Cerebellar cortex (tissue), 1 donor: ENCODE measurements around the gene SLX4IP.

Experiments used
- DNase-seq: peaks from one replicate; pipeline ENCODE4 v3.0.0-alpha.2; 2015; ENCODE audit warnings: low spot score

The SLX4IP gene

DNA sequence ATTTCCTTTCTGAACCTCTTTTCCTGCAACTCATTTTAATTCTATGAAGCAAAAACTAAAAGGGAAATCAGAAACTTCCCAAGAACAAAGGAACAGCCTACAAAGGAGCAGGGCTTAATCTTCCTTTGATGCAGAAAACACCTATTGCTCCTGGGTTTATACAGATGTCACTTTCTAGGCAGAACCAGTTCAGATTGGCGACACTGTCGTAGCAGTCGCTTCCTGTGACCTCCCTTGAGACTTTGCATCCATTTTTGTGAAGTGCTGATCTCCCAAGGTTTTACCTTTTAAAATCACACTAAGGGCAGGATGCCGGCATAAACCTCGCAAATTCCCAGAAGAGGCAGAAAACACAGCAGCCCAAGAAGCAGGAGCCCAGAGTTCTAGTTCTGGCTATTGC, 198.6 kb downstream of the SLX4IP start:
- DNase-seq, result no peak

DNA sequence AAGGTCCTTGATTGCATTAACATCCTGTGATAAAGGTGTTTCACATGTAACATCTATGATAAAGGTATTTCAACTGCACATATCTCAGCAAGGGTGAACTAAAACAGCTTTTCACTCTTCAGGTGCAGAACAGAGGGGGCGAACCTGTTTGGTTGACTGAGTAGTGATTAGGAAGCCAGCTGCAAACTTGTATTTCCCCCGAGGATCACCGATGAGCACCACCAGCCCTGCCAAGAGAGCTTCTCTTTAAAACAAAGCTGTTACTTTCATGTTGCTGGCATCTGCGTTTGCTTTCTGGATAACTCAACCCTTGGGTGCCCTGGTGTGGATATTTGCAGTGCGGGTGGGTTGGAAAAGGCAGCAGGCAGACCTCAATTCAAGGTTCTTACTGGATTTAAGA, 199.1 kb downstream of the SLX4IP start:
- no peak for DNase-seq

DNA sequence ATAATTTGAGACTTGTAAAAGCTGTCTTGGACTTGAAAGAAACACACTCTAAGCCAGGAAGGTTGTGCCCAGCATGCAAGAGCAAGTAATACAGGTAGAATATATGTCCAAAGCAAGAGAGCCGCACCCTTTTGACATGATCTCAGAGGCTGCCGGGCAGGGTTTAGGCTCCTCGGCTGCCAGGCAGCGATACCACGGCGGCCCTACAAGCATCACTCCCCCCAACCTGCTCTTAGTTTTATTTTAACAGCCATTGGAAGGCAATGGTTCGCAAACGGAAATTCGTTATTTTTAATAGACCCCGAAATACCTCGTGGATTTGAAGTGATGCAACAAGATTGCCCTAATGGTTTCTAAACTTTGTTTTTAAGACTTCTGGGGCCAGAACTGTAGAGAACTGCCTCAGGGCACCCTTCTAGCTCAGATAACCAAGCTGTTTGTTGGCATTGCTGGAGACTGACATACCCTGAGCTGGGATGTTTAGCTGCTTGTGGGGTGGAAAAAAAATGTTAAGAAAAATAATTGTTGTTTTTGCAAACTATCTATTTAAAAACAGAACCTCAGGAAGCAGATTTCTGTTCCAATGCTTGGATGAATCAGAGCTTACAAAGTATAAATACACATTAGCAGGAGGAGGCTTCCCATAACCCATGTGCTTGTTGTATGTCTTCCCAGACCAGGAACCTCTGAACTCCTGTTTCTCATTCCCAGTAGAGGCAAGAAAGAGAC, 199.7 kb downstream of the SLX4IP start:
- no peak for DNase-seq

DNA sequence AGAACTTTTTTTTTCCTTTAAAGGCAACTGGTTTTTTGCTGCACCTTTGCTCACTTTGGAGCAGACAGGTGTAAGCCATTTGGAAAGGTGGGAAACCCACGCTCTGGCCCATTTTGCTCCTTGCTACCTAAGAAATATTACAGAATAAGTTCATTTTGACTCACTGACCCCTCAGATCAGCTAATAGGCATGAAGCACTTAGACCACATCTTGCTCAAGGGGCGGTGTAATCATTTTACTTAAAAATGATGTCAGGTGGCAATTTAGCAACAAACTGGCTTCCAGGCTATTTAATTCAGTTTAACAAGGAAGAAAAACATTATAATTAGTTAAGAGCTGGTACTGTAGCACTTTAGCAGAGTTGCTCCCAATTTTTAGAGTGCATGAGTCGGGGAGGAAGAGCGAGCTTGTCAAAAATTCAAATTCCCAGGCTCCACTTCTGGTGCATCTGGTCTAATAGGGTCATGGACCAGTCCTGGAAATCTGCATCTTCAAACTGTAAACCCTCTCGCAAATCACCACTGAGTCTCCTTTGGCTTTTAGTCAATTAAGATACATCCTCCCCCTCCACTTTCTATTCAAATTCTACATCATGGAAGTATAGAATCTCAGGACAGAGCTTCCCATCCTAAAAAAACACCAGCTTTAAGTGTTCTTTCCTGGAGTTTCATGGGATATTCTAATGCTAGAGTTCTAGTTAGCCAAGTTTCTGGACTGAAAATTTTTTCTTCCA, 200.5 kb downstream of the SLX4IP start:
- no peak for DNase-seq

DNA sequence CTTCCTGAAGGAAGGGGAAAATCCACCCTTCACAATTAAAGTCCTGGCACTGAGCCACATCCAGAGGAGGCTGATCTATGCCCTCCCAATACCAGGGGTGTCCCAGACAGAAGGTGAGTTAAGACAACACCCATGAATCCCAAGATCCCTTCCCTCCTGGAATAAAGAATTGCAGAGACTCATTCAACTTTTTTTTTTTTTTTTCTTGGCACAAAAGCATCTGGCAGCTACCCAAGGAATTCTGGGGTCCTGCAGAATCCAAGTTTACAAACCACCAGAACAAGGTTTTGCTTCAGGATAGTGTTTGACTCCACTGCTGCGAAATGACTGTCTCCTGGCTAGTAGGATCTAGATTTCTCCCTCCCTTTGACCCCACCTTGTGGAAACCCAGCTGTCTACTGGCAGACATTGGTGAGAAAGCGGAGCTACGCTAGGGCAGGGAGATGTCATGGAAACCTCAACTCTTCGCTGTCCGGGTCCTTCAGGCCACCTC, 201.3 kb downstream of the SLX4IP start:
- no peak for DNase-seq

DNA sequence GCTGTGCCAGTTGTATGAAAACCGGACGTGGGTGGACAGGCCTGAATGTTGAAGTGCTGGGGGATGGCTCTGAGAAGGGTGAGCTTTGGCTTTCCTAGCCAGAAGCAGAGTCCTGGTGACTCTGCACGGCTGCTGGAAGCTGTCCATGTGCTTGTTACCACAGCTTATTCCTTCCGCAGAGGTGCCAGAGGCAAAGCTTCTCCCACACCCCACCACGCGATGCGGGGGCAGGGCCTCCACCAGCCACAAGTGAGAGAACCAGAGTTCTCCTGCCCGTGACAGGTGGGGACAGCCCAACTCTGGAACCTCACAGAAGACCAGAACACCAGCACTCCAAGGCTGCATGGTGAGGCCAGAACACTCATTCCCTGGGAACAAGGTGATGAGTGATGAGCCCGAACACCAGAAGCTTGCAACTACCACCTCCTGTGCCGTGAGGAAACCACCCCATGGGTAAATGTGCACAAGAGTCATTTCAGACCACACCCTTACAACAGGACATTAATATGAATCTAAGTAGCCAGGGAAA, 202.0 kb downstream of the SLX4IP start:
- no peak for DNase-seq

DNA sequence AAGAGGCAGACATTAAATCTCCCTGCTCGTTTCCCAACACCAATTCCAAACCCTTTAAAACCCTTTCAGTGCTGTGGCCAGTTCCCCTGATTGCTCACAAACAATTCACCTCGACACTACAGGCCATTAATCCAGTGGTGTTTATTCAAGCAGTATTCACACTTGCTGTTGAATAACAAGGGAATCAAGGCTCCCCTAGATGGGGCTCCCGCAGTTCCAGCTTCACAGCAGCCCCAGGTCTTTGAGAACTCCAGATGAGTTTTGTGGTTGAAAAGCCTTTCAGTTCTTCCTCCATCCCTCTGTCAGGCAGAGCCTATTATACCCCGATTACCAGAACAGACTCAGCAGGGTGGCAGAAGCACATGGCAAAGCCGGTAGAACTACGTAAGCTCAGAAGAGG, 202.5 kb downstream of the SLX4IP start:
- no peak for DNase-seq

DNA sequence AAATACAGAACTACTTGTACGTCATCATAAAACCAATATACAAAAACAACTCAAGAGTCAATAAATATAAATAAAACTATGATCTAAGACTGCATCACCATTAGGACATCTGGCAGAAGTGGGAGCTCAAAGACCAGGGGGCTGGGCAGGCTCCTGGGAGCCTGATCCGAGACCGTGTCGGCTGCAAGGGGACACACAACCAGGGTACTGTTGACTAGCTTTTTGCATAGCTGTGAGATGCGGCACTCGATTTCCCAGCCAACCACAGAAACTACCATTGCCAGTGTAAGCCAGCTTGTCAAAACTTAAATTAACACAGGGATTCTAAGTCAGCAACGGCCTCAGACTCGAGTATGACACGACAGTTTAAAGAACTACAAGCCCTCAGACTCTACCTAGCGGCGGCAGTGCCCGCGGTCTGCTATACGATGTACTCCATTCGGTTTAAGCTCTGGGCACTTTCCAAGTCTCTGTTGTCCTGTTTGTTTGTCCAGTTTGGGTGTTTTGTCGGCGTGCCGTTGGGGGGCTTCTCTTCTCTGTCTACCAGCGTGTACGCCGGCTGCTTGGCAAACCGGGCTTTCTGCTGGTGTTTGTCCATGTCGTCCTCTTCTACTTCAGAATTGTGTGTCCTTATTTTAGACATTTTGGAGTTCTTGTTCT, 204.1 kb downstream of the SLX4IP start:
- no peak for DNase-seq

DNA sequence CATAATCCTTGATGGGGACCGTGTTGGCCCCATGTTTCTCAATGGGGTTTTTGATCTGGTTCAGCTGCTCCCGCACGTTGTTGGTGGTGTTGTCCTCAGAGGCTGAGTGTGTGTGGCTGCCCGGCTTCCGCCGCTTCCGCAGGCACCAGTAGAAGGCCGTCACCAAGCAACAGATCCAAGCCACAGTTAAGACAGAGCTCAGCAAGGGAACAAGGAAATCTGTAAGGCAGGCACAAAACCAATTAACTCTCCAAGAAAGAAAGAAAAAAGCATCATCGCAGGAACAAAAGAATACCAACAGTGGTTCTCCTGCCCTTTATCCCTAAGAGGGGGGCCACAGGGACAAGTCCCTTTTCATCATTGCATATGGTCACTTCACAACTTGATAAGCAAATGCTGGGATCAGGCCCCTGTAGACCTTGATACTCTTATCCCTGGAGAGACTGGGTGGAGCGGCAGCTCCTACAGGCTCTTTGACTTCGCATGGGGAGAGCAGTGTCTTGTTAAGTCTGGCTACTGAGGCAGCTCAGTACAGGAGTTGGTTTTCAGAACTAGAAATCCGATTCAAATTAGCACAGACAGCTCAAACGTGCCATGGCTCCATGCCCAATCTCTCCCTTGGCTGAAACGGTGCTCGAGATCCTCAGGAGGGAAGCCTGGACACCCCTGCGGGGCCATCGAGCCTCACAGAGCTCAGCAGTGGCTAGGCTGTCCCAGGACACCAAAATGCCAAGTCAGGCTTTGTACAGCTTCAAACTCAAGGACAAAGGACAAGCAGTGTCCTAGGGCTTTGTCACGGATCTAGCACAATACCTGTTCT, 204.8 kb downstream of the SLX4IP start:
- no peak for DNase-seq

DNA sequence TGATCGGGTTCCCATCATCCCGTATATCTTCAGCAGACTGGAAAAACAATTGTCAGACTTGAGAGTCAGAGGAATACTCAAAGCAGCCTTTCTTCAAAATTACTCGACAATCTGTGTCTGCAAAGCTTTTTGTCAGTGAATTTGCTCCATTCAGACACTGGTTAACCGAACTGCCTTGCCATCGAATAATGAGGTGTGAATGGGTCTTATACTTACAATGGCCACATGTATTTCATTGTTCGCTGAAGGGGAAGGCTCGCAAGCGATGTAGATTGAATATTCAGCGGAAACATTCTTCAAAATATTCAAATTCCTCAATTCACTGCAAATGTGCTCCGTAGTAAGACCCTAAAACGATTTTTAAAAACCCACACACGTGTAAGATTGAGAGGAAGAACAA, 205.8 kb downstream of the SLX4IP start:
- DNase-seq, result no peak

DNA sequence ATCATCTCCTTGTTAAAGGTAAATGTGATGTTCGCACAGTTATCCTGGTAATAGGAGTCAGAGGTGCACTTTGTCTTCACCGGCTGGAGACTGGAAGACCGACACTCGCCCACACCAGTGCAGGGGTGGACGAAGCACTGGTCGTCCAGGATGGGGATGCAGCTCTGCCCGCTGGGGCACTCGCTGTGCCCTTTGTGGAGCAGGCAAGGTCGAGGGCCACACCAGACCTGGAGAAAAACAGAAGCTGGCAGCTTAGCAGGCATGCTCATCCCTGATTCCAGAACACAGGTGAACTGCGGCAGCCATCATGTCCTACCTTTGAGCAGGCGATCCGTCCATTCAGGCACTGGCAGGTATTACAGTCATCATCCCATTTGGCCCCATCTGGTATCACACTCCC, 206.4 kb downstream of the SLX4IP start:
- DNase-seq, result no peak

DNA sequence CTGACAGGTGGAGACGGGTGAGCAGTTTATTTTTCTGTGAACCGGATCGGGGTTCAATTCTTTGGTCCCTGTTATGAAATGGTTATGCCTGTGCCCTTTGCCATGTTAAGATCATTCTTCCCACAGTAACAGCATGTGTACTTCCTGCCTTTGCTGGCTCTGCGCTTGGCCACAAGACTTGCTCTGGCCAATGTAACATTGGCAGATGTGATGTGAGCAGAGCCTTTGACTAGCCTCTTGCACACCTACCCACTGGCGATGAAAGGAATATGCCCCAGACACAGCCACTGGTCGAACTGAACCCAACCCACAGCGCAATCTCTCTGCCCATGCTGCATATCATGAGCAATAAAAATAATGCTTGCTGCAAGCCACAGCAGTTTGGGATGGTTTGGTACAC, 206.8 kb downstream of the SLX4IP start:
- no peak for DNase-seq

DNA sequence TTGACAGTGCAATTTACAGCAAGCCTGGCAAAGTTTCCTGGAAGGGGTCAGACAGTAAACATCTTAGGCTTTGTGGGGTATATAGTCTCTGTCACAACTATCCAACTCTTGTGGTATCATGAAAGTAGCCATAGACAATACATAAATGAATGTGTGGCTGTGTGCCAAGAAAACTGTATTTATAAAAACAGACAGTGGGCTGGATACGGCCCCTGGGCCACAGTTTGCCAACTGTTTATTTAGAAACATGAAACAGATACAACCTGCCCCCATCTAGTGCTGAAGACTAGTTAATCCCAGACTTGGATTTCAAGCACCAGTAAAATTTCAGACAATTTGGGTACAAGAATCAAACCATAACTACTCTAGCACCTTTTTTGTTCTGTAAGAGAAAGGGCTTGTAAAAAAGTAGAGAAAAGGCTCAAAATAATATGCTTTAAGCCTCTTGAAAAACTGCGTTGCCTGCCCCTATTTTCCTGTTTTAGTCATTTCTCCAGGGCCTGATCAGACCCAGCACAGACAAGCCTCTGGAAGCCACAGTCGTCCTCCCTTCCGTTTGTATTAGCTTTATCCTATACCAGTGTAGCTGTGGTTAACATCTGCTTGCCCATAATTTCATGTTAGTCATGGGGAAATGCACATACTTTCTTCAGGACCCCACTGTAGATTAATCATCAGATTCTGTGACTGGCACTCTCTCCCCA, 207.9 kb downstream of the SLX4IP start:
- DNase-seq, result no peak

DNA sequence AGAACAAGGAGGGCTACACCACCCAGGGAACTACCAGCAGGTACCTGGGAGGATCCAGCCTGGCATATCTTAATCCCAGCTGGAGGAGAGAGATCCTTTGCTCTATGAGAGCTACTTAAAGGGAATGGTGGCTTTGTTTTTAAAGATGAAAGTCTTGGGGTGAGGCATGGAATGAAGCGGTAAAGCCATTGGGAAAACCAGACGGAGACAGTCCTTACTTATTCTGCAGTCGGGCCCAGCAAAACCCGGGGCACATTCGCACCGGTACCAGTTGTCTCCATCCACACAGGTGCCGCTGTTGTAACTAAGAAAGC, 208.4 kb downstream of the SLX4IP start:
- DNase-seq, result no peak

DNA sequence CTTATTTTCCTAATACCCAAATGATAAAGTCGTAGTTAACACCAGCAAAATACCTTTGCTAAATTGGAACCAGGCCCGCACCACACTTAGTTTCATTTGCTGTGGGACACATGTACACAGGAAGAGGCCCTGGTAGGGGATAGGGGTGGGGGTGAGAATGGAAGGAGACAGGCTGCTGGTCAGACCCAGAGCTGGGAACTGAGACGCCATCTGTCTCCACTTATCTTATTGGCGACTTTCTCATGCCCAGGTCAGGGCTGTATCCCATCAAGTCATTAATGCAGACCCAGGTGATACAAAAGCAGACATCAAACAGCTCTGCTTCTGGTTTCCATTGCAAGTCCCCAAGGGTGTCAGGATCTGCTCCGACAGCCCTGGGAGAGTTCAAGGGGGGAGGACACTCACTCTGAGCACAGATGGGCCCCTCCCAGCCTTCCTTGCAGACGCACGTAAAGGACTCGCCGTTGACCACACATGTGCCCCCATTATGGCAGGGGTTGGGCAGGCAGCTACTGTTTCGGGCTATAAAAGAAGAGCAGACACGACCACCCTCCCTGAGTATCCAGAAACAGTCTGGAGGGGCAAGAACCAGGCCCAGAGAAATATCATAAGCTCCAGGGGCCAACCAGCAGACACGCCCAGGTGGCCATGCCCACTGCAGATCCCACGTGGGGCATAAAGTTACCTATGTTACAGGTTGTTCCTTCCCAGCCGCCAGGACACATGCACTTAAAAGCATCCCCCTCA, 209.5 kb downstream of the SLX4IP start:
- no peak for DNase-seq

DNA sequence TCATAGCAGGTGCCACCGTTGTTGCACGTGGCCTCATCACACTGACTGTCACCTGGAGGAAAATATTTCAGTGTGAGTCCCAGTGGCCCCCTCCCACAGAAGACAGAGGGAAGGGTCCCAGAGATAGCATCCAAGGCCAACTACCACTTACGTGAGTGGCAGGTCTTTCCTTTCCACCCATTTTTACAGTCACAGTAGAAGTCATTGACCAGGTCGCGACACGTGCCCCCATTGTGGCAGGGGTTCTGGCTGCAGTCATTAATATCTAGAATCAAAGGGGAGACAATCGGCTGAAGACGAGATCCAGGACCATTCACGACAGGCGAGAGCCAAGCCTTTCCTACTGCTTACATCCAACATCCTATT, 210.1 kb downstream of the SLX4IP start:
- no peak for DNase-seq

DNA sequence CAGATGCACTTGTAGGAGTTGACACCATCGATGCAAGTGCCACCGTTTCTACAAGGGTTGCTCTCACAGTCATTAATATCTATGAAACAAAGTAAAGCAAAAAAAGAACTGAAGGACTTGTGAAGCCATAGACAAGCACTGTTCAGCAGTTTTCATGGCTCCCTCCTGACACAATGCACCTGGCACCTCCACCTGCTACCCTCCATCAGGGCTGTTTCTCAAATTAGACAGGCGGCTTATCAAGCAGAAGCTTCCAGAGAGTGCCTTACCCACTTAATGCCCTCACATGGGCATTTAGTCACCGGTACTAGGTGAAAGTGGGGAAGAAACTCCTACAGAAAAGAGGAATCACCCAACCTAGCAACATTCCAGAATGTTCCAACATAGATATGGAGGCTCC, 210.9 kb downstream of the SLX4IP start:
- no peak for DNase-seq

DNA sequence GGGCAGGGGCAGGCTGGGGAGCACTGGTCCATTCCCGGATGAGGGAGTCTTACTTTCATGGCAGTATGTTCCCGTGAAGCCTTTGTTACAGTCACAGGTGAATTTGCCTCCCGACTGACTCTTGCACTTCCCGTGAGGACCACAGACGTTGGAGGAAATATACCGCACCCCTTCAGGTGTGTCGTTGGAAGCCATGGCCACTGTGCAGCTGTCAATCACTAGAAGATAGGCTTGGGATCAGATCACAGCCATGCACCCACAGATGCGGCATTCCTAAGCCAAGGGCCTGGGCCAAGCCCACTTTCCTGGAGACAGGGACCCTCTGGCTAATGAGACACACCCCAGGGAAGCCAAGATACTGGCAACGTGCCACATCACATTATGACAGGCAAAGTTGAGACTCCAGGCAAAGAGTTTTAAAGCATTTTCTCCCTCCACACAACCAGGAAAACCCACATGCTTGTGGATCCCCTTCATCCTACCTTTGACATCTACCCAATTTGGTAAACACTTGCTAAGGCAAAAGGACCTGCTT, 211.8 kb downstream of the SLX4IP start:
- DNase-seq, result no peak

DNA sequence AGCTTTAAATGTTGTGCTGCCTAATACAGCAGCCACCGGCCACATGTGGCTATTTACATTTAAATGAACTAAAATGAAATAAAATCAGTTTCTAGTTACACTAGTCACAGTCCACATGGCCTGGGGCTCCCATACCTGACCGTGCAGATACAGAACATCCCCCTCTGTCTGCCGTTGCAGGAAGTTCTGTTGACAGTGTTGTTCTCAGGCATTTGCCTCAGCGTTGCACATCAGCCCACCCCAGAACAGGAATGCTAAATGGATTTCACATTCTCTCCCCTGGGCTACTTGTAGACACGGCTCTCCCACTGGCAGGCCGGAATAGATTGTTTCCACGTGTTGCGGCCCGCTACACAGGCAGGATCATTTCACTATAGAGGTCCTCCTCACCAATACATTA, 212.4 kb downstream of the SLX4IP start:
- peak; percentile 17 for DNase-seq

DNA sequence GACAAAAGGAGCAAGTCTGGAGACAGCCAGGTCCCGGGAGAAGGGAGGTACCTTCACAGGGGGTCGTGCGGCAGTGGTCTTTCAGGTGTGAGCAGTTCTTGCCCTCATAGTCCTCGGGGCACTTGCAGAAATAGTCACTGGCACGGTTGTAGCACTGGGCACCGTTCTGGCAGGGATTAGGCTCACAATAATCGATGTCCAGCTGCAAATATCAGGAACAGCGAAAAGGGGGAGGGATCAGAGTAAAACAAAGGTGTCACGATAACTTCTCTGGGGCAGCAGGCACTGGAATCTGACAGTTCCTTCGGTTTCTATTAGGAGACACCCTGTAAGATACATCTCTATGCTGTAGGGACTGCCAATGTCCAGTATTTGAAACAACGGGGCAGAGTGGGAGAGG, 212.8 kb downstream of the SLX4IP start:
- no peak for DNase-seq

DNA sequence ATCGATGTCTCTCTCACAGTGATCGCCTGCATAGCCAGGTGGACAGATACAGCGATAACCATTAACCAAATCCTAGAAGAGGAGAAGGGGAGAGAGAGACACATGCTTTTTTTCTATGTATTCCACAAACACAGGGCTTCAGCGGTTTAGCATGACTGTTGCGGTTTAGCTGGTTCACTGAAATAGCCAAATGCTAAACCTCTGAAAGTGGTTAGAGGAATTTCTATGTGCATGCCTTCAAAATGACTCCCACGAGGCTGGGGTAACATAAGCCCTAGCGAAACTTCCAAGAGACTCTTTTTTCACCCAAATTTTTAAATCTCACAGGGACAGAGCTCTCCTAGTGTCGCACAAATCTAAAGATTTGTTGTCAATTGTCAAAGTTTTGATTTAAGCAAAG, 213.5 kb downstream of the SLX4IP start:
- no peak for DNase-seq
